ENCODE results near the gene KDM6A.

DNA sequence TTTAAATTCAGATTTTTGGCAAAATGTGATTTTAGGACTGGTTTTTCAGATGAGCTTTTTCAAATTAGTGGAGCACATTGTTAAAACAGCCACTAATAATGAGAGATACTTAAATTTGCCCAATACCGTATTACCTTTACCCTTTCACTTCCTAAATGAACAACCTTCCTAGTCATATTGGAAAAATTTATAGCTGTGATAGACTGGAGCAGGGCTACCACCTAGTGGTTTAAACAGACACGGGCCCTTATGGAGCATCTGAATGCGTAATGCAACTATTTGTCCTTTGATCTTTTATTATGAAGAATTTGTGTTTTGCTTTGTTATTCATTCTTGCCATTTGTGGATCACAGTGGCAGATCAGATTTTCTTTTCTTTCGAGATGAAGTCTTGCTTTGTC is 72.7 kb downstream of the KDM6A start:
- TF ChIP-seq, protein P1, sequence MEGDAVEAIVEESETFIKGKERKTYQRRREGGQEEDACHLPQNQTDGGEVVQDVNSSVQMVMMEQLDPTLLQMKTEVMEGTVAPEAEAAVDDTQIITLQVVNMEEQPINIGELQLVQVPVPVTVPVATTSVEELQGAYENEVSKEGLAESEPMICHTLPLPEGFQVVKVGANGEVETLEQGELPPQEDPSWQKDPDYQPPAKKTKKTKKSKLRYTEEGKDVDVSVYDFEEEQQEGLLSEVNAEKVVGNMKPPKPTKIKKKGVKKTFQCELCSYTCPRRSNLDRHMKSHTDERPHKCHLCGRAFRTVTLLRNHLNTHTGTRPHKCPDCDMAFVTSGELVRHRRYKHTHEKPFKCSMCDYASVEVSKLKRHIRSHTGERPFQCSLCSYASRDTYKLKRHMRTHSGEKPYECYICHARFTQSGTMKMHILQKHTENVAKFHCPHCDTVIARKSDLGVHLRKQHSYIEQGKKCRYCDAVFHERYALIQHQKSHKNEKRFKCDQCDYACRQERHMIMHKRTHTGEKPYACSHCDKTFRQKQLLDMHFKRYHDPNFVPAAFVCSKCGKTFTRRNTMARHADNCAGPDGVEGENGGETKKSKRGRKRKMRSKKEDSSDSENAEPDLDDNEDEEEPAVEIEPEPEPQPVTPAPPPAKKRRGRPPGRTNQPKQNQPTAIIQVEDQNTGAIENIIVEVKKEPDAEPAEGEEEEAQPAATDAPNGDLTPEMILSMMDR (IDR thresholded peaks at IDR 0.05), result peak in 2 of 6 experiments; percentile 29 to 36
- no peak for TF ChIP-seq POLR2A (IDR thresholded peaks at IDR 0.05)

Measured in esophagus squamous epithelium (tissue), 4 donors.